RCC 7860 (cell line): Measurements from ENCODE around the gene GDF7.

Source experiments
- DNase-seq: peaks from one replicate; pipeline ENCODE4 v3.0.0-alpha.2; 2015; ENCODE audit warnings: low spot score
- FAIRE-seq: peaks from 2 replicates; lab custom pipeline; 2012; peaks lifted over from hg19 to GRCh38; lab: Jason Lieb, UNC

The GDF7 gene

DNA sequence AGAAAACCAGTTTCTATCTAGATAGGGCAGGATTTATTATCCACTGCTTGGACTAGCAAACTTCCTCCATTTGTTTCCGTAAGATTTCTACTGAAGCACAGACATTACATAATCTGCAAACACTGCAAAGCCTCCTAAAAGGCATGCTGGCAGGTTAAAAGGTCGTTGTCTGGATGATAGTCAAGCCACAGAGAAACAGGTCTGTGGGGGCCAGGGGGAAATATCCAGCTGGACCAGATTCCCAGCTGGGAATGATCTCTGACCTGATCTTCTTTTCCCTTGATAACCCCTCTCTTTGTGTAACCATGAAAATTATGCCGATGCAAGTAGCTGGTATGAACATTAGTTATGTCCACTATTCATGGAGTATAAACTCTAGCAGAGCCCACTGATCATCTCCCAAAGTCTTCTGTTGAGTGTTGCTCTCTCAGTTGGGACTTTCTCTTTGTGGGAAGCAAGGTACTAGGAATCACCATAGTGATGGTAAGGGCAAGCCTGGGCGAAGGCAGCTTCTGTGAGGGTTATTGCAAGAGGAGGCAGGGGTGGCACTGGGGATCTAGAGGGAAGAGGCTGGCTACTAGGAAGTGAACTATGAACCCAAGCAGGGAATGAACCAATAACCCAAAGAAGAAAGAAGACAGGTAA lies 61.3 kb downstream of the GDF7 start:
- no peak for FAIRE-seq
- DNase-seq: no peak
